HG03432 (cell line): Measurements from ENCODE around the gene SLC2A2.
A peak's percentile ranks its signal among the peaks of the same experiment; 100 is the strongest.

ENCODE experiments used
- ATAC-seq: cut with Tn5 transposase; IDR thresholded peaks from one replicate; pipeline ENCODE4 v1.9.1; 2021; ENCODE audit warnings: mild to moderate bottlenecking, moderate library complexity; ENCODE audit not compliant: unreplicated experiment

The SLC2A2 gene

GRCh38 chr3:171026597-171027293 lies at the start of gene SLC2A2:
TSS of gene SLC2A2 (minus strand) at chr3:171026720. CDS start at chr3:171026670, 50 bp downstream.
- ATAC-seq = no peak

- ATAC-seq = no peak
These were observed 45.9 kb upstream of the SLC2A2 start for GRCh38 chr3:171072432-171072831.

- no peak for ATAC-seq
These were observed 42.1 kb upstream of the SLC2A2 start for GRCh38 chr3:171068658-171069057.

GRCh38 chr3:171066206-171066605 lies 39.7 kb upstream of the SLC2A2 start:
- no peak for ATAC-seq

GRCh38 chr3:171065732-171066131 lies 39.2 kb upstream of the SLC2A2 start:
- no peak for ATAC-seq

GRCh38 chr3:171064461-171064860 lies 37.9 kb upstream of the SLC2A2 start:
- ATAC-seq = no peak

GRCh38 chr3:171061749-171062148 lies 35.2 kb upstream of the SLC2A2 start:
- ATAC-seq = no peak

- ATAC-seq = no peak
These were observed 33.5 kb upstream of the SLC2A2 start for GRCh38 chr3:171059978-171060377.

GRCh38 chr3:171058873-171059603 lies 32.5 kb upstream of the SLC2A2 start:
- no peak for ATAC-seq

GRCh38 chr3:171058058-171058457 lies 31.5 kb upstream of the SLC2A2 start:
- no peak for ATAC-seq

- ATAC-seq = no peak
These were observed 30.6 kb upstream of the SLC2A2 start for GRCh38 chr3:171057072-171057471.

- ATAC-seq = no peak
These were observed 30.0 kb upstream of the SLC2A2 start for GRCh38 chr3:171056528-171056927.

- no peak for ATAC-seq
These were observed 29.0 kb upstream of the SLC2A2 start for GRCh38 chr3:171055336-171056178.

GRCh38 chr3:171054921-171055320 lies 28.4 kb upstream of the SLC2A2 start:
- no peak for ATAC-seq

- no peak for ATAC-seq
These were observed 27.7 kb upstream of the SLC2A2 start for GRCh38 chr3:171054231-171054630.

- peak; percentile 93 for ATAC-seq
These were observed 23.4 kb upstream of the SLC2A2 start for GRCh38 chr3:171049861-171050444.

- no peak for ATAC-seq
These were observed 20.2 kb upstream of the SLC2A2 start for GRCh38 chr3:171046760-171047159.

GRCh38 chr3:171044835-171045793 lies 18.6 kb upstream of the SLC2A2 start:
- ATAC-seq = no peak

- no peak for ATAC-seq
These were observed 17.9 kb upstream of the SLC2A2 start for GRCh38 chr3:171044384-171044783.

GRCh38 chr3:171039674-171040073 lies 13.2 kb upstream of the SLC2A2 start:
- ATAC-seq = no peak
